ENCODE data around the gene ABCB7.
"Not testable (repeated sequence)": the region's sequence is repeated elsewhere in the genome, so short reads cannot be mapped to it uniquely, and the experiment has no call there.

Gene ABCB7

GRCh38 chrX:75155827-75156525 lies at the start of gene ABCB7:
Gene ABCB7, minus strand, starts transcription at chrX:75156283. Its CDS starts 11 bp downstream, at chrX:75156272.
- Histone ChIP-seq H3K27me3 (ENCODE audit: control insufficient read depth in 5 of 5, insufficient read depth in 4 of 5, low read length in 5 of 5) (no peaks in the 10 kb centered on the region), H3K9me3 (ENCODE audit: control insufficient read depth in 5 of 5, low read length in 5 of 5) (no peaks in the 10 kb centered on the region), H3K36me3 (ENCODE audit: control insufficient read depth in 5 of 5, insufficient read depth in 5 of 5, low read length in 5 of 5) (no peaks in the 10 kb centered on the region), H3K9ac (ENCODE audit: low read length in 5 of 5) (peak within 1 kb of the TSS; percentile 71 to 84 (median 78)), H3K4me1 (ENCODE audit: control insufficient read depth in 5 of 5, insufficient read depth in 5 of 5, low read length in 5 of 5) (peaks cover 0 to 15% (median 8%) of the 10 kb centered on the region in 5 donors), H3K4me3 (ENCODE audit: low read depth in 1 of 5, low read length in 5 of 5) (peak within 1 kb of the TSS; percentile 72 to 83 (median 78)), H3K27ac (ENCODE audit: low read depth, low read length) (peak within 1 kb of the TSS; percentile 54)

- H3K4me3 ChIP-seq (ENCODE audit: low read depth in 1 of 5, low read length in 5 of 5); H3K36me3 ChIP-seq (ENCODE audit: control insufficient read depth in 5 of 5, insufficient read depth in 5 of 5, low read length in 5 of 5); H3K4me1 ChIP-seq (ENCODE audit: control insufficient read depth in 5 of 5, insufficient read depth in 5 of 5, low read length in 5 of 5); H3K9me3 ChIP-seq (ENCODE audit: control insufficient read depth in 5 of 5, low read length in 5 of 5); H3K9ac ChIP-seq (ENCODE audit: low read length in 5 of 5); H3K27me3 ChIP-seq (ENCODE audit: control insufficient read depth in 5 of 5, insufficient read depth in 4 of 5, low read length in 5 of 5); H3K27ac ChIP-seq (ENCODE audit: low read depth, low read length): not testable (repeated sequence)
Observed at GRCh38 chrX:75188415-75189206, 32.5 kb upstream of the ABCB7 start.

- H3K27me3 ChIP-seq (ENCODE audit: control insufficient read depth in 5 of 5, insufficient read depth in 4 of 5, low read length in 5 of 5): peaks cover 0 to 3% (median 0%) of the 10 kb centered on the region in 5 donors
- H3K27ac ChIP-seq (ENCODE audit: low read depth, low read length): no peak overlapping the region
- no peak overlapping the region for H3K9ac ChIP-seq (ENCODE audit: low read length in 5 of 5)
- no peak overlapping the region for H3K4me3 ChIP-seq (ENCODE audit: low read depth in 1 of 5, low read length in 5 of 5)
- no peaks in the 10 kb centered on the region for H3K9me3 ChIP-seq (ENCODE audit: control insufficient read depth in 5 of 5, low read length in 5 of 5)
- H3K4me1 ChIP-seq (ENCODE audit: control insufficient read depth in 5 of 5, insufficient read depth in 5 of 5, low read length in 5 of 5): no peaks in the 10 kb centered on the region
- no peaks in the 10 kb centered on the region for H3K36me3 ChIP-seq (ENCODE audit: control insufficient read depth in 5 of 5, insufficient read depth in 5 of 5, low read length in 5 of 5)
Observed at GRCh38 chrX:75181721-75182120, 25.6 kb upstream of the ABCB7 start.

- H3K27me3 ChIP-seq (ENCODE audit: control insufficient read depth in 5 of 5, insufficient read depth in 4 of 5, low read length in 5 of 5); H3K4me1 ChIP-seq (ENCODE audit: control insufficient read depth in 5 of 5, insufficient read depth in 5 of 5, low read length in 5 of 5); H3K4me3 ChIP-seq (ENCODE audit: low read depth in 1 of 5, low read length in 5 of 5); H3K9me3 ChIP-seq (ENCODE audit: control insufficient read depth in 5 of 5, low read length in 5 of 5); H3K9ac ChIP-seq (ENCODE audit: low read length in 5 of 5); H3K36me3 ChIP-seq (ENCODE audit: control insufficient read depth in 5 of 5, insufficient read depth in 5 of 5, low read length in 5 of 5); H3K27ac ChIP-seq (ENCODE audit: low read depth, low read length): not testable (repeated sequence)
Observed at GRCh38 chrX:75179536-75180293, 23.6 kb upstream of the ABCB7 start.

GRCh38 chrX:75172257-75172890 lies 16.3 kb upstream of the ABCB7 start:
- not testable (repeated sequence) for H3K36me3 ChIP-seq (ENCODE audit: control insufficient read depth in 5 of 5, insufficient read depth in 5 of 5, low read length in 5 of 5); H3K4me3 ChIP-seq (ENCODE audit: low read depth in 1 of 5, low read length in 5 of 5); H3K4me1 ChIP-seq (ENCODE audit: control insufficient read depth in 5 of 5, insufficient read depth in 5 of 5, low read length in 5 of 5); H3K9ac ChIP-seq (ENCODE audit: low read length in 5 of 5); H3K27me3 ChIP-seq (ENCODE audit: control insufficient read depth in 5 of 5, insufficient read depth in 4 of 5, low read length in 5 of 5); H3K9me3 ChIP-seq (ENCODE audit: control insufficient read depth in 5 of 5, low read length in 5 of 5); H3K27ac ChIP-seq (ENCODE audit: low read depth, low read length)

GRCh38 chrX:75158054-75158453 lies 2.0 kb upstream of the ABCB7 start:
- Histone ChIP-seq H3K9ac (ENCODE audit: low read length in 5 of 5) (no peak overlapping the region), H3K4me1 (ENCODE audit: control insufficient read depth in 5 of 5, insufficient read depth in 5 of 5, low read length in 5 of 5) (peaks cover 0 to 15% (median 8%) of the 10 kb centered on the region in 5 donors), H3K4me3 (ENCODE audit: low read depth in 1 of 5, low read length in 5 of 5) (no peak overlapping the region), H3K9me3 (ENCODE audit: control insufficient read depth in 5 of 5, low read length in 5 of 5) (no peaks in the 10 kb centered on the region), H3K27ac (ENCODE audit: low read depth, low read length) (no peak overlapping the region), H3K36me3 (ENCODE audit: control insufficient read depth in 5 of 5, insufficient read depth in 5 of 5, low read length in 5 of 5) (no peaks in the 10 kb centered on the region), H3K27me3 (ENCODE audit: control insufficient read depth in 5 of 5, insufficient read depth in 4 of 5, low read length in 5 of 5) (peaks cover 0 to 4% (median 0%) of the 10 kb centered on the region in 5 donors)

- Histone ChIP-seq H3K9ac (ENCODE audit: low read length in 5 of 5) (peak overlapping the region; percentile 9 to 84 (median 78)), H3K27ac (ENCODE audit: low read depth, low read length) (peak overlapping the region; percentile 54), H3K4me3 (ENCODE audit: low read depth in 1 of 5, low read length in 5 of 5) (peak overlapping the region; percentile 72 to 81 (median 76)), H3K27me3 (ENCODE audit: control insufficient read depth in 5 of 5, insufficient read depth in 4 of 5, low read length in 5 of 5) (peaks cover 0 to under 1% (median 0%) of the 10 kb centered on the region in 5 donors), H3K4me1 (ENCODE audit: control insufficient read depth in 5 of 5, insufficient read depth in 5 of 5, low read length in 5 of 5) (peaks cover 0 to 15% (median 8%) of the 10 kb centered on the region in 5 donors), H3K9me3 (ENCODE audit: control insufficient read depth in 5 of 5, low read length in 5 of 5) (no peaks in the 10 kb centered on the region), H3K36me3 (ENCODE audit: control insufficient read depth in 5 of 5, insufficient read depth in 5 of 5, low read length in 5 of 5) (no peaks in the 10 kb centered on the region)
Observed at GRCh38 chrX:75156531-75156945, 455 bp upstream of the ABCB7 start.

GRCh38 chrX:75155447-75155826 lies 646 bp downstream of the ABCB7 start:
- no peaks in the 10 kb centered on the region for H3K36me3 ChIP-seq (ENCODE audit: control insufficient read depth in 5 of 5, insufficient read depth in 5 of 5, low read length in 5 of 5)
- peak overlapping the region; percentile 72 to 83 (median 78) for H3K4me3 ChIP-seq (ENCODE audit: low read depth in 1 of 5, low read length in 5 of 5)
- H3K9me3 ChIP-seq (ENCODE audit: control insufficient read depth in 5 of 5, low read length in 5 of 5): no peaks in the 10 kb centered on the region
- H3K27me3 ChIP-seq (ENCODE audit: control insufficient read depth in 5 of 5, insufficient read depth in 4 of 5, low read length in 5 of 5): no peaks in the 10 kb centered on the region
- peak overlapping the region; percentile 54 for H3K27ac ChIP-seq (ENCODE audit: low read depth, low read length)
- peak overlapping the region; percentile 71 to 84 (median 78) for H3K9ac ChIP-seq (ENCODE audit: low read length in 5 of 5)
- peaks cover 0 to 15% (median 8%) of the 10 kb centered on the region in 5 donors for H3K4me1 ChIP-seq (ENCODE audit: control insufficient read depth in 5 of 5, insufficient read depth in 5 of 5, low read length in 5 of 5)

- no peak overlapping the region for H3K27ac ChIP-seq (ENCODE audit: low read depth, low read length)
- H3K4me3 ChIP-seq (ENCODE audit: low read depth in 1 of 5, low read length in 5 of 5): peak overlapping the region in 2 of 5 donors; percentile 0 to 81
- H3K27me3 ChIP-seq (ENCODE audit: control insufficient read depth in 5 of 5, insufficient read depth in 4 of 5, low read length in 5 of 5): no peaks in the 10 kb centered on the region
- no peak overlapping the region for H3K9ac ChIP-seq (ENCODE audit: low read length in 5 of 5)
- H3K9me3 ChIP-seq (ENCODE audit: control insufficient read depth in 5 of 5, low read length in 5 of 5): no peaks in the 10 kb centered on the region
- peaks cover 0 to 15% (median 8%) of the 10 kb centered on the region in 5 donors for H3K4me1 ChIP-seq (ENCODE audit: control insufficient read depth in 5 of 5, insufficient read depth in 5 of 5, low read length in 5 of 5)
- no peaks in the 10 kb centered on the region for H3K36me3 ChIP-seq (ENCODE audit: control insufficient read depth in 5 of 5, insufficient read depth in 5 of 5, low read length in 5 of 5)
Observed at GRCh38 chrX:75154871-75155270, 1.2 kb downstream of the ABCB7 start.
